Thyroid gland (tissue), 4 donors: ENCODE data around the gene DRC3.

Experiments
- CTCF ChIP-seq, 6 experiments: fragments of 200-600 bp in 3 of 6; fragments of 450-650 bp in 3 of 6; sonication (generic) in 3 of 6; IDR thresholded peaks; one replicate each; pipeline ENCODE4 v1.5.1; 2016 to 2019; ENCODE audit warnings: antibody characterized with exemption in 6 of 6, mild to moderate bottlenecking in 2 of 6, inconsistent platforms in 1 of 6, moderate library complexity in 1 of 6
- POLR2A ChIP-seq, 2 donors: fragments of 450-650 bp; IDR thresholded peaks; one replicate each; pipeline ENCODE4 v1.6.1; 2017; ENCODE audit warnings: antibody characterized with exemption in 2 of 2, mild to moderate bottlenecking in 2 of 2, moderate library complexity in 1 of 2

- TF ChIP-seq POLR2A (IDR thresholded peaks at IDR 0.05) = no peak
- no peak for TF ChIP-seq CTCF (IDR thresholded peaks at IDR 0.05)
Measured at GRCh38 chr17:17952691-17953090, 20.0 kb upstream of the DRC3 start.
